ENCODE data around the gene KCNV2.

DNA sequence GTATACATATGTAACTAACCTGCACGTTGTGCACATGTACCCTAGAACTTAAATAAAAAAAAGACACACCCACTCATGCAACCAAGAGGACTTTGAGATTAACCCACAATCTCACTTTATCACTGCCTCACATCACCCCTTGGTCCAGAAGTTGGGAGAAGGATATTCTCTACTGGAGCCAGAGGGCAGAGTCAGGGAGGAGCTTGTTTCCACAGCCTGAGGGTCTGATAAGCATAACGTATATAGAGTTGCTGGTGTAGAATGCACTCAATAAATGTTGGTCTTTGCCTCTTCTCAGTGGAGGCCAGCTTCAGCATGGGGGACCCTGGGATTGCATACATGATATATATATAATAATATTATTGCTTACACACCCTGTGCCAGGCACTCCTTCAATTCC lies 10.1 kb downstream of the KCNV2 start:
- TF ChIP-seq POLR2A (IDR thresholded peaks at IDR 0.05): no peak
- TF ChIP-seq, protein P1, sequence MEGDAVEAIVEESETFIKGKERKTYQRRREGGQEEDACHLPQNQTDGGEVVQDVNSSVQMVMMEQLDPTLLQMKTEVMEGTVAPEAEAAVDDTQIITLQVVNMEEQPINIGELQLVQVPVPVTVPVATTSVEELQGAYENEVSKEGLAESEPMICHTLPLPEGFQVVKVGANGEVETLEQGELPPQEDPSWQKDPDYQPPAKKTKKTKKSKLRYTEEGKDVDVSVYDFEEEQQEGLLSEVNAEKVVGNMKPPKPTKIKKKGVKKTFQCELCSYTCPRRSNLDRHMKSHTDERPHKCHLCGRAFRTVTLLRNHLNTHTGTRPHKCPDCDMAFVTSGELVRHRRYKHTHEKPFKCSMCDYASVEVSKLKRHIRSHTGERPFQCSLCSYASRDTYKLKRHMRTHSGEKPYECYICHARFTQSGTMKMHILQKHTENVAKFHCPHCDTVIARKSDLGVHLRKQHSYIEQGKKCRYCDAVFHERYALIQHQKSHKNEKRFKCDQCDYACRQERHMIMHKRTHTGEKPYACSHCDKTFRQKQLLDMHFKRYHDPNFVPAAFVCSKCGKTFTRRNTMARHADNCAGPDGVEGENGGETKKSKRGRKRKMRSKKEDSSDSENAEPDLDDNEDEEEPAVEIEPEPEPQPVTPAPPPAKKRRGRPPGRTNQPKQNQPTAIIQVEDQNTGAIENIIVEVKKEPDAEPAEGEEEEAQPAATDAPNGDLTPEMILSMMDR (IDR thresholded peaks at IDR 0.05): no peak
- TF ChIP-seq EP300 (IDR thresholded peaks at IDR 0.05): no peak
